Stimulated activated naive CD4-positive, alpha-beta T cell treated with Interleukin-2 at 50 U/mL for 16 hours (primary cell): ENCODE measurements around the gene TOR1A.
"Not testable (repeated sequence)": the region's sequence is repeated elsewhere in the genome, so short reads cannot be mapped to it uniquely, and the experiment has no call there.

Experiments used
- DNase-seq: peaks from one replicate; lab custom pipeline; 2025; lab: John Stamatoyannopoulos, UW

TOR1A gene

DNA sequence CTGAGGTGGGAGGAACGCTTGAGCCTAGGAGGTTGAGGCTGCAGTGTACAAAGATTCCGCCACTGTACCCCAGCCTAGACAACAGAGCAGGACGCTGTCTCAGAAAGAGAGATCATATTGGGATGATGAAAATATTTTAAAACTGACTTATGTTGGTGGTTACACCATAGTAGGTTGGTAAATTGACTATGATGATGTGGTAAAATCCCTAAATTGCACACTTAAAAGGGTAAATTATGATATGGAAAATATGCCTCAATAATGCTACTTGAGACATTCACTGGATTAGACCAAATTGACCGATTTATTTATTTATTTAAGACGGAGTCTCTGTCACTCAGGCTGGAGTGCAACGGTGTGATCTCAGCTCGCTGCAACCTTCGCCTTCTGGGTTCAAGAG lies 42.8 kb downstream of the TOR1A start:
- no peak for DNase-seq

GRCh38 chr9:129779560-129780190 lies 44.3 kb downstream of the TOR1A start:
- no peak for DNase-seq

DNA sequence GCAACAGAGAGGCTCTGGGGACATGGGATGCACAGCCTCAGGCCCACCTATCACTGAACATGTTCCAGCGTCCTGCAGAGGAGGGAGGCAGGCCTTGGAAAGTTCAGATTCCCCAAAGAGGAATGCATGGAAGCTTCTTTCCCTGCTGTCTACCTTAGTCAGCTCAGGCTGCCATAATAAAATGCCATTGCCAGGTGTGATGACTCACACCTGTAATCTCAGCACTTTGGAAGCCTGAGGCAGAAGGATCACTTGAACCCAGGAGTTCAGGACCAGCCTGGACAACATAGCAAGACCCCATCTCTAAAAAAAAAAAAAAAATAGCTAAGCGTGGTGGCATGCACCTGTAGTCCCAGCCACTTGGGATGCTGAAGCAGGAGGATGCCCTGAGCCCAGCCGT lies 45.5 kb downstream of the TOR1A start:
- no peak for DNase-seq

DNA sequence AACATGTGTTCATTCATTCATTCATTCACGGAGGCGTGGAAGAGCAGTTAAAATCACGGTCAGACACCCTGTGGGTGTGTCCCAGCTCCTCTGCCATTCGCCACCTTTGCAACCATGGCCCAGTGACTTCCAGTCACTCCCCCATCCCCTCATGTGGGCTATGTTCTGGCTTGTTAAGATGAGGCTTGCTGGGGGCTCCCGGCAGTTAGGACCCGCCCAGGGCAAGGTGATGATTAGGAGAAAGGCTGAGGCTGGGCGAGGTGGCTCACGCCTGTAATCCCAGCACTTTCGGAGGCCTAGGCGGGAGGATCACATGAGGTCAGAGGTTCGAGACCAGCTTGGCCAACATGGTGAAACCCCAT lies 46.2 kb downstream of the TOR1A start:
- no peak for DNase-seq

GRCh38 chr9:129776938-129777768 lies 46.8 kb downstream of the TOR1A start:
- peak; percentile 10 for DNase-seq

- DNase-seq, result no peak
Measured at GRCh38 chr9:129776566-129776937, 47.4 kb downstream of the TOR1A start.

DNA sequence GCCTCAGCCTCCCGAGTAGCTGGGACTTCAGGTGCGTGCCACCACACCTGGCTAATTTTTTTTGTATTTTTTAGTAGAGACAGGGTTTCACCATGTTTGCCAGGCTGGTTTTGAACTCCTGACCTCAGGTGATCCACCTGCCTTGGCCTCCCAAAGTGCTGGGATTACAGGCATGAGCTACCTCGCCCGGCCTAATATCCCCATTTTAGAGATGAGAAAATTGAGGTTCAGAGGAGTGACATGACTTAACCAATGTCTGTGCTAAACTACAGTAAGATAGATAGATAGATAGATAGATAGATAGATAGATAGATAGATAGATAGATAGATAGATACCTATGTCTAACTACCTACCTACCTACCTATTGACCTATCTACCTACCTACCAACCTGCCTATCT lies 47.8 kb downstream of the TOR1A start:
- not testable (repeated sequence) for DNase-seq

DNA sequence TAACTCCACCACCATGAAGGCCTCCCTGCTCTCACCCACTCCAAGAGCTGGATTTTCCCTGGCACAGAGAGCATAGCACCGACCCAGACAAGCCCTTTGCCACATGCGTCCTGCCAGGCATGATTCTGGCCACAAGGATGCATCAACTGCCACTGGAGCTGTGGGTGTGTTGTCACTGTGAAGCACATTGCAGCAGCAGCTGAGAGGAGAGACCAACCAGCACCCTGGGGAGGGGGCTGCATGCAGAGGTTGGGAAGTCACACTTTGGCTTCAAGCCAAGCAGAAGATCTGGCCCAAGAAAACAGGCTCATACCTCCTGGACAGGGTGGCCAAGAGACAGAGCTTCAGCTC lies 48.5 kb downstream of the TOR1A start:
- no peak for DNase-seq

DNA sequence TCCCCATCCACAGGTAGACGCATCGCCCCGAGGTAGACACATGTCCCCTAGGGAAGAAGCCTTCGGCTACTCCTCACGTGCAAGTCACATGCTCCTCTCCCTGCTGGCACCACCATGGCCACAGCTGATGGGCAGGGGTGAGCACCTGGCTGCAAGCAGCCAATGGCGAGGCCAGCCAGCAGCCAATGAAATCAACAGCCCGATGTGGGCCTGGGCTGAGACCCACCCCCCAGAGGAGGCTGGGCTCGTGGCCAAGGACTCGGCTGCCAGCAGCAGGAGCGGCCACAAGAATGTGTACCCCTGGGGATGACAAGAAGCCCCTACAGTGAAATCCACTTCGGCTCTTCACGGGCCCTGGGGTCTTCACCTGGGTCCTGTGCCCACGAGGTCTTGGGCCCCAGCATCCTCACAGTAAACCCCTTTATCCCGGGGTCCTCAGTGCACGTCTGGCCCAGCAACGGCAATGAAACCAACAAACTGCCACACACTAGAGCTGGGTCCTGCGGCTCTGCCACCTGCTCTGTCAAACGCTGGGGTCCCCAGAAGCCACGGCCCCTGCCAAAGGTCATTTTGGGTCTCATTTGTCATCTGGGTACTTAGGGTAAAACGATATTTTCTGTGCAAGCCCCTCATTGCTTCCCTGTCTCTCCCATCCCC lies 49.0 kb downstream of the TOR1A start:
- DNase-seq, result no peak

DNA sequence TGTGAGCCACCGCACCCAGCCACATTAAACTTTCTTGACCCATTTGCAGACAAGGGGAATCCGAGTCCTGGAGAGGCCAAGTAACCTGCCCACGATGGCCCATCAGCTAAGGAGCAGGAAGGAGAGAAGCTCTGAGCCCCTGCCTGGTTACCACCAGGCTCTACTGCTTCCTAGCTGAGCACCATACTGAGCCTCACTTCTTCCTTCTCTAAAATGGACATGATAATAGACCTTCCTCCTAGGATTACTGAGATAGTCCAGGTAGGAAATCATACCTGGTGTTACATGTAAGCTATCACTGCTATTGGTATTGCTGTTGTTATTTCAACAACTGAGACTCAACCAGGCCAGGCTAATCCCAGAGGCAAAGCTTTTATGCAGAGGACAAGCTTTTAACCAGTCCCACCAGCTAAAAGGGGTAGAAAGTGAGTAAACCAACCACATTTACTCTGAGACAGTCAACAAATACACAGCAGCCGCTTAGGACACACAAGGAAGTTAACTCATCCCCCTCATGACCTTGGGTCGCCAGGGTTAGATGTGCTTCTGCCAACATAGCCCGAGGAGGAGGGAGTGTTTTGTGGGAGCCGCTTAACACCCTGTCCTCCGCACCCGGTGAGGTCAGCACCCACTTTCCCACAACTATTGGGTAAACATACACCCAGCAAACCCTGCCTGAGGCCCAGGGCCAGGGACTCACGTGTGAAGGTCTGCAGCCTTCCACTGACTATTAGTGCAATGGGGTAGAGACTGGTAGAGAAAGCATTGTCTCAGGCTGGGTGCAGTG lies 50.5 kb downstream of the TOR1A start:
- DNase-seq, result no peak

DNA sequence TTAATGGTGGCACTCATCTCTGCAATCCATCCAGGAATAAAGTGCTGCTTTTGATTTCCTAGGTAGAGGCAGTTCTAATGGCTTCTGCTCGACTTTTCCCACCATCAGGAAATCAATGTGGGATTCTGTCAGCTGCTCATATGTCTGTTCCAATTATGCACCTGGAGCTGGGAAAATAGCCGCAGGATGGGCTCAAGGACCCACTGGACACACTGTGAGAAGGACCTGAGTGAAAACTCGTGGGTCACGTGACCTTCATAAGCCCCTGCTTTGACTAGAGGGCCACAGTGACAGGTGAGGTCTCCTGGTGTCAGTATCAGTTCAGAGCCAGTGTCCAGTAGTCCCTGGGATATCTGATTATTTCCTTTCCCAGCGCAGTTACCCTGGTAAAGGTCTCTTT lies 53.2 kb downstream of the TOR1A start:
- DNase-seq, result no peak

DNA sequence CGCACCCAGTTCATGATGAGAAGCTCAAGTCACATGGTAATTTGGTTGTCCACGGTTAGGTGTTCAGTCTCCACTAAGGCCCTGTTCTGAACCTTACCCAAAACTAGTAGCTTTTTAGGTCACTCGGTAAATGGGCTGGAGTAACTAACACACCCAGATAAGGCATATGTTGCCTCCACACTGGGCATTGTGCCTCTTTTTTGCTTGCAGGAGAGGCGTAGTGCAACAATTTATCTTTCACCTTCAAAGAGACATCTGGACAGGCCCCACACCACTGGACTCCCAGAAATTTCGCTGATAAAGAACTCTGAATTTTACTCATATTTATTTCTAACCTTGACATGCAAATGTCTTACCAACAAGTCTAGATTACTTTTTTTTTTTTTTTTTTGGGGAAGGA lies 54.3 kb downstream of the TOR1A start:
- DNase-seq, result no peak

GRCh38 chr9:129768486-129768885 lies 55.5 kb downstream of the TOR1A start:
- no peak for DNase-seq

- DNase-seq, result no peak
Measured at GRCh38 chr9:129765764-129766317, 58.1 kb downstream of the TOR1A start.

DNA sequence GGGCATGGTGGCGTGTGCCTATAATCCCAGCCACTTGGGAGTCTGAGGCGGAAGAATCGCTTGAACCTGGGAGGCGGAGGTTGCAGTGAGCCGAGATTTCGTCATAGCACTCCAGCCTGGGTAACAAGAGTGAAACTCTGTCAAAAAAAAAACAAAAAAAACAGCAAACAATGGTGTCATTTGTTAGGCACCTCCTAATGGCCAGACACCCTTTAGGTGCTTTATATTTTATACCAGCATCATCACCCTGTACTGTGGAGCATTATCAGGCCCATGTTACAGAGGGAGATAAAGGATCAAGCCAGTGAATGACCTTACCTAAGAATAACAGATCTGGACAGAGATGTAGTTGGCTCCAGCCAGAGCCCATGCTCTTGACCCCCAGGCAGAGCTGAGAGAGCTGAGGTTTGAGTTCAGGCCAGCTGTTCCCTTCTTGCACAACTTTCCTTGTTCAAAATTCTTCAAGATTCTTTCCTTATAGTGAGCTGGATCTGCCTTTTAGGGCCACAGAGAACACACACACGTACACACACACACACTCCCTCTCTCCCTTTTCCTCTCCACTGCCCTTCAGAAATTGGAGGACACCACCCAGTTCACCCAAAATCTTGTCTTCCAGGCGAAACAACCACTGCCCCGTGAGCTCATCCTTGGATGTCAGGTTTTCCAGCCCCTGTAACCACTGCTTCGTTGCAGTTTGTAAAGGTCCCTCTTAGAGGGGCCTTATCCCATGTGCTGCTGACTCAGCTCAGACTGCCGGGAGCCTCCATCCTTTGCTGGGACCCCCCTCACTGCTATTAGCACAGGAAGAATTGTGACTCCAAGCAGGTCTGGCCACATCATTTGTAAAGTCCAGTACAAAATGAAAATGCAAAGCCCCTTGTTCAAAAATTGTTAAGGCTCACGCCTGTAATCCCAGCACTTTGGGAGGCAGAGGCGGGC lies 60.7 kb downstream of the TOR1A start:
- no peak for DNase-seq
